ENCODE results near the gene TSPYL1.
A peak's percentile ranks its signal among the peaks of the same experiment; 100 is the strongest.

The TSPYL1 gene

DNA sequence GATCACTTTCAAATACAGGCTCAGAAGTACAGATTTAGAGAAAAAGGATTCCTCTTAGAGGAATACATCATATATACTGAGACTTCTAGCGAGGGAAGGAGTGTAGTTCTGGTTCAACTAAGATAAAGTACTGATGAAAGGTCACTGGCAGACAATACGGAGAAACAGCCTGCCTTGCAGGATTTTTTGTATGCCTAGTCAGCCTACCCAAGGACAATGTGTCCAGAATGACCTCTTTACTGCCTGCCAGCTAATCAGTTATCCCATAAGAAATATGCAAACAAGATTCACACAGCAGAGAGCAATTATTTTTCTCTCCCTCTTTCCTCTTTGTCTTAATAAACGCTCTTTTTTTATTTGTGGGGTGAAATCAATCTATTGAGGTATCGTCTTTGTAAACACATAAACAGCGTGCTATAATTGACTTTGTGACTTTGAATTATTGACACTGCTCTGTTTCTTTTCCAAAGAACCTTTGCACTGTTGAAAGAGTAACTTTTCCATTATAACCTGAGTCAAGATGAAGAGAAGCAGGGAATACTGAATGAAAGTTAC is 24.4 kb downstream of the TSPYL1 start:
- DNase-seq, result no peak

DNA sequence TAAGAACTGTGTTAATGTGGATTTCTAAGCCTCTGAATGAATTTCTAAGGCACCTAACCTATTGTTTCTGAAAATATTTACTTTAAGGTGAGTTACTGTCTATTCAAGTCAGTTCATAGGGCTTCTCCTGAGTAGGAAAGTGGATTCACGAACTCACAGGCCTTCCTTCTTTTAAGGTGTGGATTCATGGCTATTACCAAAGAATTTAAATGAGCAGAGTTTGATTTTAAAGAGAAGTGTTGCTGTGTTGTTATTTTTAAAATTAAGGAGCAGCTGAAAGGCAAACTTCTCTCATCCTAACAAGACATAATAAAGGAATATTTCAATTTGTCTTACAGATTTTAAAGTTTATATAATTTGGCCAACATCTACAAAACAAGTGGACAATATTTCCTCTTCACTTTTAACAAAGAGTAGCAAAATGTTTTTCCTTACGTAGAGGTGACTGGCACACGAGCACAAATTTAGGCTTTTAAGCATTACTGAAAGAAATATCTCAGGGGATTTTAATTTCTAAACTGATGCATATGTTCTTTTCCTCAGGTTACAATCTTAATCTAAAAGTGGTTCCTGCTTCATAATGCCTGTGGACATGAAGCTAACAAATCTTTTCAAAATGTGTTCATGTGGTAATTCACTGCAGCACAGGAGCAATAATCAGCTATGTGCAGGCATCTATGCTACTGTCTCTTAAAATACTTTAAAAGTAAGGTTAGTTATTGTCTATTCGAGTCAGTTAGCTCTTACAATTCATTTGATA is 25.3 kb downstream of the TSPYL1 start:
- DNase-seq, result peak in 1 of 2 experiments; percentile 17

DNA sequence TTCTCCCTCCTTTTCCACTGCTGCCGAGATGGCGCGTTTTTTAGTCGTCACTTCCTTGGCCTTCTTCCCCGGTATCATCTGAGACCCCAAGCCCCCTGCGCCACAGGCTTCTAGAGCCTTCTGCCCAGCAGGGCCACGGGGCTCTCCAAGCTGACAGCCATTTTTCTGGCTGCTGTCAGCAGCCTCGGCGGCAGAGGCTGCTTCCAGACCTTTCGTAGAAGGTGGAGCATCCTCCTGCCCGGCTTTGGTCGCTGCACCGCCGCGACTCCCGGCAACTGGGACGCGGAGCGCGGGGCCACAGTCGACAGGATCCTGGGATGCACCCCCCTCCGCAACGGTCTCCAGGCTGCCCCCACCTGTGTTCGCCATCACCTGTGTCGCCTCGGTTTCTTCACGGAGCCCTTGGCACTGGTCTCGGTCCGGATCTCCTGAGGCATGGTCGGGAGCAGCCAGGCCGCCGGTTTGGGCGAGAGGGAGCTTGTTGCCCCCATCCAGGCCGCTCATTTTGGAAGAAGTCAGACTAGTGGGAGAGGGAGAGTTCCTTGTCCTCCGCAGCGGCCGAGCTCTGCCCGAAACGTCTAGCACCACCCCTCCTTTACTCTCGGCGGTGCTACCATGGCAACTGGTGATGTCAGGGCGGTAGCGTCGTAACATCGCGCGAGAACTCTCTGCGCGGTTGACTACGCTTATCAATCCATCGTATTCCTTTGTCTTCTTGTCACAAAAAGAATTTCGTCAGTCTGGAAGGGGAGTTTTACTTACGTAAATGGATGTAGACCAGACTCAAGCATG is 26.0 kb downstream of the TSPYL1 start, which contains the start of gene TSPYL4:
TSPYL4 (minus strand) TSS at position 571 of the 792 bp plus-strand sequence; CDS start at position 504, 67 bp downstream.
- DNase-seq, result peak; percentile 92 to 94

DNA sequence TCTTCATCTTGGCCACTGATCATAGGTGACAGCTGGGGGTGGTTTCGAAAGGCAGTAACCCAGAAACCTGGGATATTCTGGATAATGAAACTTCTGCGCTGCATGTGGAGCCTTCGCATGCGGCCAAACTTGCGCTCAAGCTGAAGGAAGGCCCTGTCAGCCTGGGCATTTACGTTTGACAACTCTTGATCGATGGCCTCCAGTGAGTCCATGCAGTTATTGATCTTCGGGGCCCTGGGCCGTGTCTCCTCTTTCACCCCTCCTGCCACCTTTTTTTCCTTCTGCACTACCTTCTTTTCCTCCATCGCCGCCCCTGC is 26.6 kb downstream of the TSPYL1 start:
- no peak for DNase-seq

DNA sequence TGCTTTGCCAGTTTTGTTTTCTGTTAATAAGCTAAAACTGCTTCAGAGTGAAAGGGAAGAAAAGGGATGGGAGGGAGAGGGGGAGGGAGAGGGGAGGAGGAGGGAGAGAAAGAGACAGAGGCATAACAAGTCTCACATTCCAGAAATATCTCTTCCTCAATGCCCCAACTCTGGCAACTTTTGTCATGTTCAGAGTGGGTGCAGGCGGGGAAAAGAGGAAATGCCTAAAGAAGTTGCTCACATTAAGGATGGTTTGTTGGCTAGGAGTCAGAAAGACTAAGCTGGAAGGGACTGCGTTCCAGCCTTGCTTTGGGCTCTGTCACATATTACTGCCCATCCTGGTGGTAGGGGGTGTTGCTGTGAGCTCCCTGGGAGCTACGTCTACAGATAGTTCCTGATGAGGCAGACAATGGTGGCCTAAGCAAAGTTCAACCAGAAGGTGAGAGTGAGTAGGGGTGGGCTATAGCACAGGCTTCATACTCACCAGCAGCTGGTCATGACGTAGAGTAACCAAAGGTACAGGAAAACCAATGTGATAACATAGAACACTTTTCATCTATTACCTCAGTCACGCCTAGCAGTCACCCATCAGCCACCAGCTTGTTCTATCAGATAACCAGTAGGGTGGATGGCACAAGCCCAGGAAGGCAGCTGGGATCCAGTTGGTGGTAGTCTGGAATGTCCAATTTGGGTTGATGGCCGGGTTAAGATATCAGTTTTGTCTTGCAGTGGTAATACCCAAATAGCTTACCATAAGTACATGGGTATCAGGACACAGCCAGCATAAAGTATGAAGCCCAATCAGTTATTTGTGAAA is 28.0 kb downstream of the TSPYL1 start:
- DNase-seq, result no peak

DNA sequence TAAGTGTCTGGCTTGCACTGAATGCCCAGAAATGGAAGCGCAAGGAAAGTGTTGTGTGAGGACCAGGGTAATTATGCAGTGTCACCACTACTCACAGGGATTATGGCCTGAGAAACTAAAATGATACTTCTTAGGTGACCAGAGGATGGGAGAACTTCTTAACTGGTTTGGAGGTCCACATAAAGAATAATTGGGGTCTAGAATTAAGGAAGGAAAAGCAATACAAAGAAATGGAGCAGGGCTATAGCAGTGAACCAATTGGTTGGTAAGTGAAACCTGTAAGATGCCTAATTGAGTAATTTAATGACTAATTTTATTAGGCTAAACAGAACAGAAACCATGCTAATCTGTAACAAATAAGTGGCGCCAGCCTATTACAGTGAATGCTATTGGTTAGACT is 31.2 kb downstream of the TSPYL1 start:
- DNase-seq, result no peak

DNA sequence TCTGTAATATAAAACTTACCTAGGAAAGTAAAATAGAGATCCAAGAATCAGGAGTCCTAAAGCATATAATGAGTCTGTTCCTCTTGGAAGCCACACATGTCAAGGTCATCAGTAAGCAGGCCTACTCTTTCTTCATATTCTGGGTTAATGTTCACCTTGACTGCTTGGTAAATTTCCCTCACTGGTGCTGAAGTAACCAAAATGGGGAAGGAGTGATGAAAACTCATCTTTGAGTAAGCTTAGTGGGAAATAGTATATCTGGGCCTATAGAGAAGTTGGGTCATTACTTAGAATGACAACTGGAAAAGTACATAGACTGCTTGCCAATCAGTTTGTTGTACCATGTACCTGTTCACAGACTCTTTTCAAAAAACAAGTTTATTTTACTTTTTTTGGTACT is 32.4 kb downstream of the TSPYL1 start:
- DNase-seq, result no peak

DNA sequence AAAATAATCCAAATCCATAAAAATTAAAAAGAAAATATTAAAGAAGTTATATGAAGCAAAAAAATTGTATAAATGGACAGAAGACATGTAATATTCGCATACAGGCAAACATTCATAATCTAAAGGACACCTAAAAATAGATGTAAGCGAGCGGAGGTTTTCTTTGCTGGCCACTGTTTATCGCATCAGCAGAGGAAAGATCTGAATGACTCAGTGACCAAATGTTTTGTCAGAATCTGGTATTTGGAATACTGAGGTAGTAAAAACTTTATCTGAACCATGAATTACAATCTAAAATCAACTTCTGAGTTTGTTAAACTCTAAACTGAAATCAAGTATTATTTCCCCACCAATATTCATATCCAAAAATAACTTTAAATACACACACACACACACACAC is 33.6 kb downstream of the TSPYL1 start:
- DNase-seq, result no peak

DNA sequence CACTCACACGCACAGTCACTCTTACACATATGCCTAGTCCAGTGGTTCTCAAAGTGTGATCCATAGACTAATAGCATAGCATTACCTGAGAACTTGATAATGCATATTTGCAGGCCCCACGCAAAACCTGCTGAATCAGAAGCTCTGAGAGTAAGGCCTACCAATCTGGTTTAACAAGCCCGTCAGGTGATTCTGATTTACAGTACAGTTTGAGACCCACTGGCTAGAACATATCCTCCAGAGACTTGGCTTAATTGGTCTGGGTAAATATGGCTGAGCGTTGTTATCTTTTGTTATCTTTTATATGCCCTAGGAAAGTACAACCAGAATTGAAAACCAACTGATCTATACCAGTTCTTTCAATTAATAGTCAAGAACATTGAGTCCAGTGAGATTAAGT is 35.4 kb downstream of the TSPYL1 start:
- no peak for DNase-seq

DNA sequence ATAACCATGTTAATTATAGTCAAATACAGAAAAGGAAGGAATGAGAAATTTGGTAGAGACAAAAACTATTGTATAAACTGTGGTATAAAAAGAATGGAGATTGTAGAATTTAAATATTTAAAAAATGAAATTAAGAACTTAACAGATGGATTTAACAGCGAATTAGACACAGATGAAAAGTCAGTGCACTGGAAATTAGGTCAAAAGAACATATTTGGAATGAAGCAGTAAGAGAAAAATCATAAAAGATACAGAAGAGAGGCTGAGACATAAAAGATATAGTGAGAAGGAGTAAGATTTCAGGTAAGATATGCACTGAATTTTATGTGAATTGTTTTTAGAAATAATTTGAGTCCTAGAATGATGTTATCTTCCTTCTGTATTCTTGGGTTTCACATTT is 39.9 kb downstream of the TSPYL1 start:
- no peak for DNase-seq

DNA sequence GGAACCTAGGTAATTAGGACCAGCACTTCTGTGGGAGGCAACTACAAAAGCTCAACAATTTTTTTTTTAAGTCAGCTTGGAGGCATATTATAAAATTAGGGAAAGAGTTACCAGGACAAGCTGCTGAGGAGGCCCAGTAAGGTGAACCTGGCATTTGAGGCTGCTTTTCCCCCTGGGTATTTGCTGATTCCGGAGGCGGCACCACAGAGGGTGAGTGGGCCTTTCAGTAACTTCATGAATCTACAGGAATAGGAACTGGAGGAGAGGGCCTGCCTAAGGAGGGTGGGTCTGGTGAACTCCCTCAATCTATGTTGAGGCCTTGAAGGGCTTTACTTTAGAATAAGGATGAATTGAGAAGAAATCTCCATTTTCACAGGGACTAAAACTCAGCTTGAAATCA is 40.5 kb downstream of the TSPYL1 start:
- DNase-seq, result no peak

DNA sequence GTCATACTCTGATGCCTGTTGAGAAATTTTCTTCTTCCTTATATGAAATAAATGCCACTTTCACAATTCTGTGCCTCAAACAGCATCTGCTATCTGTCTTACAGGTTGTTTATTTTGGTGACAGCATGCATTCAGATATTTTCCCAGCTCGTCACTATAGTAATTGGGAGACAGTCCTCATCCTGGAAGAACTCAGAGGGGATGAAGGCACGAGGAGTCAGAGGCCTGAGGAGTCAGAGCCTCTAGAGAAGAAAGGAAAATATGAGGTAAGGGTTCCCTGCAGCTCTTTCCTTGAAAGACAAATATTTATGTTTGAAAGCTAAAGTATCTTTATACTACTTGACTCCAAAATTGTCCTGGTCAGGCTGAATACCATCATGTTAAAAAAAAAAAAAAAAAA is 41.6 kb downstream of the TSPYL1 start:
- no peak for DNase-seq

DNA sequence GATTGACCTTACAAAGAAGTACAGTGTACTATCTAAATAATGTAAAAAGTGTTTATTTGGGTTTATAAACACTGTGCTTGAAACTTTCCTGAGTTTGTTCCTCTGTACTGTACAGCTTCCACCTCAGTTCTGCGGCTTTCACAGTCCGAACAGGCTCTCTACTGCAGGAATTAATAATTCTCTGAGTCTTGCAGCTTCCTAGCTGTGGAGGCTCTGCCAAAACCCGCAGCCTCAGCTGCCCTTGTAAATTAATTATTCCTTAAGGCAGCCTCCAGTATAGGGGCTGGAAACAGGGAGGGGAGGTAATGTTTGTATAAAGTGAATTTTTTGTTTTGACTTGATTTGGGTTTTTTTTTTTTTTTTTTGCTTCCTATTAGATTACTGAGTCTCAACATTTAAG is 45.0 kb downstream of the TSPYL1 start:
- DNase-seq, result no peak

DNA sequence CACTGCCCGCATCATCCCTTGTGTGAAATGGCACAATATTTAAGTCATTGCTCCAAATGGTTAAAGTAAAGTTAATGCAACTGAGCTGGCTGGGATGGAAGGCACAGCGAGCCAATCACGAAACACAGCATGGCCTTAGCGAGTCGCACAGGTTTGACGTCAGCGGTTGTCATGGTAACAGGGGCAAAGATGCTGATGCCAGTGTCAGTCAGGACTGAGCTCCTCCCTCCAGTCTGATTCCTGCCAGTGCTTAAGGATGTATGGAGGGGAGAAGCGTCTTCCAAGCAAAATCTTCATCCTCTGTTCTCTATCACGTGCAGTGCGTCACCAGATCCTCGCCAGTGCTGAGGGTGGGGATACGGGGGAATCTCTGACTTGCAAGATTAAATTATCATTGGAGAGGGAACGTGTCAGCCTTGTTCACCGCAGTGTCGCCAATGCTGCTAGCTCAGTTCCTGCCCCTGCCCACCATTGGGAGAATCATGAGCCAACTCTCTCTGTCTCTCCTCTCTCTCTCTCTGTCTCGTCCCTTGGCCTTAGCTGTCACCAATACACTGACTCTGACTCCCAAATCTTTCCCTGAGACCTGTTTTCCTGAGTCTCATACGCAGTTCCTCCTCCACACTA is 50.3 kb downstream of the TSPYL1 start:
- DNase-seq, result no peak
